Suprapubic skin (tissue), 4 donors: Measurements from ENCODE around the gene NRCAM. TPM values are rescaled to one million over a fixed set of nuclear protein-coding genes. Genes with fewer than 3 reads are reported as not detected.

Experiments
- DNase-seq, 2 donors: peaks; one replicate each; pipeline ENCODE4 v3.0.0-alpha.2; 2019; ENCODE audit warnings: low spot score in 2 of 2
- H3K27ac ChIP-seq: fragments of 200-600 bp; sonication (generic); one replicate; pipeline ENCODE4 v1.5.1; 2019
- H3K27me3 ChIP-seq: fragments of 200-600 bp; sonication (generic); one replicate; pipeline ENCODE4 v1.5.1; 2019
- H3K36me3 ChIP-seq: fragments of 200-600 bp; sonication (generic); one replicate; pipeline ENCODE4 v1.5.1; 2019
- H3K4me1 ChIP-seq: fragments of 200-600 bp; sonication (generic); one replicate; pipeline ENCODE4 v1.5.1; 2019
- H3K4me3 ChIP-seq: fragments of 200-600 bp; sonication (generic); one replicate; pipeline ENCODE4 v1.5.1; 2019; ENCODE audit warnings: mild to moderate bottlenecking
- H3K9me3 ChIP-seq: fragments of 200-600 bp; sonication (generic); one replicate; pipeline ENCODE4 v1.5.1; 2019
- EP300 ChIP-seq: sonication (generic); formaldehyde crosslinking; IDR thresholded peaks from one replicate; pipeline ENCODE4 v1.6.1; 2017; ENCODE audit warnings: antibody characterized with exemption
- POLR2A ChIP-seq, 2 donors: fragments of 450-650 bp; IDR thresholded peaks; one replicate each; pipeline ENCODE4 v1.6.1; 2017; ENCODE audit warnings: antibody characterized with exemption in 2 of 2, mild to moderate bottlenecking in 2 of 2, moderate library complexity in 2 of 2
- POLR2AphosphoS5 ChIP-seq, 3 donors: sonication (generic); formaldehyde crosslinking; IDR thresholded peaks; one replicate each; pipeline ENCODE4 v1.6.1; 2017; ENCODE audit warnings: antibody characterized with exemption in 3 of 3
- WGBS: methylation state at CpG from one replicate; pipeline ENCODE4 v1.1.5; 2018; 5-methylcytosine and 5-hydroxymethylcytosine counted together
- total RNA-seq, 4 donors: library from RNA; depleted of rRNA; stranded (reverse); fragments of >200 nt; gene quantifications; one replicate each; pipeline ENCODE4 v1.1.0, GENCODE V29; 2016
- TF ChIP-seq, protein P1 (sequence below), 2 donors: fragments of 200-600 bp in 1 of 2; fragments of 450-650 bp in 1 of 2; sonication (generic) in 1 of 2; IDR thresholded peaks; one replicate each; pipeline ENCODE4 v1.5.1; 2016 to 2019; ENCODE audit warnings: antibody characterized with exemption in 2 of 2, mild to moderate bottlenecking in 1 of 2, moderate library complexity in 1 of 2

Gene NRCAM
- total RNA-seq, 4 donors from 2014 or later, result 2.3 to 7.2 (median 2.8) TPM

DNA sequence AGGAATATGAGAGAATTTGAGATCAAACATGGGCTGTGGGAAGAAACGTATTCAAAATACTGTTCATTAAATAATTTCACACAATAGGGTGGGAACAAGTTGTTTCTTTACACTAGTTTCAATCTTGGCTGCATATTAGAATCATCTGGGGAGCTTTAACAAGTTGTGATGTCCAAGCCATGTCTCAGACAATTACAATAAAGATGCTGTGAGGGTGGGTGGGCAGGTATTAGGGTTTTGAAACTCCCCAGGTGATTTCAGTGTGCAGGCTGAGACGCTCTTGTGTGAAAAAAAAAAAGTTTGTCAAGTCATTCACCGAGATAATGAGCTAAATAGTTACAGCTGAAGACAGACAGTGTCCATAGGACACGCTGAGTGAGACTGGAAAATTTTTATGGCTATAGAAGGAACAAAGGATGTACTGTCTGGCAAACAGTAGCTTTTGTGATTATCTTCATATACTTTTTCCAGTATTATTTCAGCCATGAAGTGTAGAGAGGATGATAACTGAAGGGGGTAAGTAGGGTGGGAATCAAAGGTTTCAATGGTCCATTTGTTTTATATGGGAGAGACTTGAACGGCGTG, 313.5 kb downstream of the NRCAM start:
- no peak overlapping the region for H3K27ac ChIP-seq
- no peaks in the 10 kb centered on the region for H3K36me3 ChIP-seq
- no peaks in the 10 kb centered on the region for H3K9me3 ChIP-seq
- TF ChIP-seq EP300, result no peak
- no peak for TF ChIP-seq POLR2AphosphoS5 (IDR thresholded peaks at IDR 0.05)
- TF ChIP-seq POLR2A (IDR thresholded peaks at IDR 0.05), result no peak
- no peaks in the 10 kb centered on the region for H3K27me3 ChIP-seq
- peaks cover 26% of the 10 kb centered on the region for H3K4me1 ChIP-seq
- no peak for DNase-seq
- WGBS, result 83% methylated on average over 6 of the region's 6 CpGs
- H3K4me3 ChIP-seq, result no peak overlapping the region

DNA sequence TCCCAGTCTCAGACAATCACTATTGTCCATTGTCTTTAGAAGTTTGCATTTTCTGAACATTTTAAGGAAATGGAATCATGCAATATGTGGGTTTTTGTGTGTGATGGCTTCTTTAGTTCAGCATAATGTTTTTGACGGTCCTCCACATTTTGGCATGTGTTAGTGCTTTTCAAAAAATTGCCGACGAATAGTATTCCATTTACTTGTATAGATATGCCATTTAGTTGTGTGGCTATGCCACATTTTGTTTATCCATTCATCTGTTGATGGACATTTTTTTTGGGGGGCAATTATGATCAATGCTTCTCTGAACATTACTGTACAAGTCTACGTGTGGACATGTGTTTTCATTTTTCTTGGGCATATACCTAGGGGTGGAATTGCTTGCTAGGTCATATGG, 314.1 kb downstream of the NRCAM start:
- Histone ChIP-seq H3K9me3 (no peaks in the 10 kb centered on the region), H3K27me3 (no peaks in the 10 kb centered on the region), H3K4me1 (peaks cover 26% of the 10 kb centered on the region), H3K36me3 (no peaks in the 10 kb centered on the region), H3K27ac (no peak overlapping the region), H3K4me3 (no peak overlapping the region)
- WGBS, result 93% methylated on average over 4 of the region's 4 CpGs
- no peak for TF ChIP-seq POLR2A (IDR thresholded peaks at IDR 0.05)
- no peak for TF ChIP-seq EP300
- TF ChIP-seq, protein P1, sequence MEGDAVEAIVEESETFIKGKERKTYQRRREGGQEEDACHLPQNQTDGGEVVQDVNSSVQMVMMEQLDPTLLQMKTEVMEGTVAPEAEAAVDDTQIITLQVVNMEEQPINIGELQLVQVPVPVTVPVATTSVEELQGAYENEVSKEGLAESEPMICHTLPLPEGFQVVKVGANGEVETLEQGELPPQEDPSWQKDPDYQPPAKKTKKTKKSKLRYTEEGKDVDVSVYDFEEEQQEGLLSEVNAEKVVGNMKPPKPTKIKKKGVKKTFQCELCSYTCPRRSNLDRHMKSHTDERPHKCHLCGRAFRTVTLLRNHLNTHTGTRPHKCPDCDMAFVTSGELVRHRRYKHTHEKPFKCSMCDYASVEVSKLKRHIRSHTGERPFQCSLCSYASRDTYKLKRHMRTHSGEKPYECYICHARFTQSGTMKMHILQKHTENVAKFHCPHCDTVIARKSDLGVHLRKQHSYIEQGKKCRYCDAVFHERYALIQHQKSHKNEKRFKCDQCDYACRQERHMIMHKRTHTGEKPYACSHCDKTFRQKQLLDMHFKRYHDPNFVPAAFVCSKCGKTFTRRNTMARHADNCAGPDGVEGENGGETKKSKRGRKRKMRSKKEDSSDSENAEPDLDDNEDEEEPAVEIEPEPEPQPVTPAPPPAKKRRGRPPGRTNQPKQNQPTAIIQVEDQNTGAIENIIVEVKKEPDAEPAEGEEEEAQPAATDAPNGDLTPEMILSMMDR (IDR thresholded peaks at IDR 0.05), result no peak
- no peak for TF ChIP-seq POLR2AphosphoS5 (IDR thresholded peaks at IDR 0.05)
- DNase-seq, result no peak

DNA sequence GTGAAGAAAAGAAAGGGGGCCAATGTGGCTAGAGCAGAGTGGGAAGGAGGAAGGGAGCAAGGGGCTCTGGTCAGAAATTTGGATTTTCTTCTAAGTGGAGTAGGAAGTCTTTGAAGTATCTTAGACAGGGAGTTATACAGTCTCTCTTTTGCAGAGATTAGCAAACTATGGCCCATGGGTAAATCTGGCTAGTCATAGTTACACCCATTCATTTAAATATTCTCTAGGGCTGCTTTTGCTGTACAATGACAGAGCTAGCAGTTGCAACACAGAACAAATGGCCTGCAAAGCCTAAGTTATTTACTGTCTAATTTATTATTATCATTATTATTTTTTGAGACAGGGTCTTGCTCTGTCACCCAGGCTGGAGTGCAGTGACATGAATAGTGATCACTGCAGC, 315.6 kb downstream of the NRCAM start:
- no peaks in the 10 kb centered on the region for H3K9me3 ChIP-seq
- no peaks in the 10 kb centered on the region for H3K27me3 ChIP-seq
- TF ChIP-seq POLR2AphosphoS5 (IDR thresholded peaks at IDR 0.05) (no peak), POLR2A (IDR thresholded peaks at IDR 0.05) (no peak), EP300 (no peak)
- TF ChIP-seq, protein P1 (IDR thresholded peaks at IDR 0.05), result no peak
- no peak overlapping the region for H3K4me3 ChIP-seq
- DNase-seq, result no peak
- H3K36me3 ChIP-seq, result no peaks in the 10 kb centered on the region
- peaks cover 19% of the 10 kb centered on the region for H3K4me1 ChIP-seq
- H3K27ac ChIP-seq, result peak overlapping the region; percentile 57

DNA sequence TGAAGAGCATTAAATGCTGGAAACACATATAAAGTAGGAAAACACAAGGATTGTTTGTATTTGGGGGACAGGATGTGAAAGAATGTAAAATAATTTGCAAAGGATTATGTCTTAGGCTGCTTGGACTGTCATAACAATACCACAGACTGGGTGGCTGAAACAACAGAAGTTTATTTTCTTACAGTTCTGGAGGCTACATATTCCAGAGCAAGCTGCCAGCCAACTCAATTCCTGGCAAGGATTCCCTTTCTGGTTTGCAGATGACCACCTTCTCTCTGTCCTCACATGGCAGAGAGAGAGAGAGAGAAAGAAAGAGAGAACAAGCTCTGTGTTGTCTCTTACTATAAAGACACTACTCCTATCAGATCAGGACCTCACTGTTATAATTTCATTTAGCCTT, 317.3 kb downstream of the NRCAM start:
- Histone ChIP-seq H3K4me3 (no peak overlapping the region), H3K27me3 (no peaks in the 10 kb centered on the region), H3K27ac (peak overlapping the region; percentile 12), H3K9me3 (no peaks in the 10 kb centered on the region), H3K36me3 (no peaks in the 10 kb centered on the region), H3K4me1 (peaks cover 12% of the 10 kb centered on the region)
- DNase-seq, result no peak
- TF ChIP-seq POLR2A (IDR thresholded peaks at IDR 0.05), result no peak
- TF ChIP-seq, protein P1 (IDR thresholded peaks at IDR 0.05), result no peak
- no peak for TF ChIP-seq POLR2AphosphoS5 (IDR thresholded peaks at IDR 0.05)
- no peak for TF ChIP-seq EP300

DNA sequence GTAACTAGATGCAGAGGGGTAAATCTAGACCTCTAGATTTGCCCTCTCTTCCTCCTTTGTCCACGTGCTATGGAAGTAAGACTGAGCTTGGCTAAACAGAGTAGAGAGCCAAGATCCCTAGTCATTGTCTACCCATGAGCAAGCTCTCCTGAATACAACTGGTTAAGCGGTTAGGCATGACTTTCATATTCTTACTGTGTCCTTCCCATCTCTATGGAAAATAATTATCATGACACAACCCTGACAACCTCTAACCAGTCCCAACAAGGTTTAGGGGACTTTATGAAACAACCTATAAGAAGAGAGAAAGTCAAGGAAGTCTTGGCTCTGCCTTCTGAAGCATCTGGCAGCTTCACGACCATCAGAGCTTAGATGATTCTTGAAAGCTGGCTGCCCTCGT, 318.2 kb downstream of the NRCAM start:
- WGBS, result 63% methylated on average over 4 of the region's 4 CpGs
- no peak overlapping the region for H3K4me3 ChIP-seq
- no peak overlapping the region for H3K27ac ChIP-seq
- H3K36me3 ChIP-seq, result no peaks in the 10 kb centered on the region
- H3K27me3 ChIP-seq, result no peaks in the 10 kb centered on the region
- no peaks in the 10 kb centered on the region for H3K9me3 ChIP-seq
- TF ChIP-seq POLR2A (IDR thresholded peaks at IDR 0.05) (no peak), EP300 (no peak), POLR2AphosphoS5 (IDR thresholded peaks at IDR 0.05) (no peak)
- TF ChIP-seq, protein P1 (IDR thresholded peaks at IDR 0.05), result no peak
- peaks cover 12% of the 10 kb centered on the region for H3K4me1 ChIP-seq
- no peak for DNase-seq

DNA sequence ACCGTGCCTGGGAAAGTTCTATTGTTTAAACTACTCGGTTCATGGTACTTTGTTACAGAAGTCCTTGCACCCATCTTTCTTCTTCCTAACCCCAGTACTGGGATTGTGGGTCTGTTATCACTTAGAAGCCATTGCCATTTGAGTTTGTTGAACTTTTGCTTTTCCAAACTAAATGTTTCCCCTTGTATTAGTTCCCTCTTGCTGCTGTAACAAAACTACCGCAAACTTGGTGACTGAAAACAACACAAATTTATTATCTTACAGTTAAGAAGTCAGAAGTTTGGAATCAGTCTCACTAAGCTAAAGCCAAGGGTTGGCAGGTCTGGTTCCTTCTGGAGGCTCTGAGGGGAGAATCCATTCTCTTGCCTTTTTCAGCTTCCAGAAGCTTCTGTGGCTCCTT, 319.2 kb downstream of the NRCAM start:
- Histone ChIP-seq H3K9me3 (no peaks in the 10 kb centered on the region), H3K27ac (no peak overlapping the region), H3K4me3 (no peak overlapping the region), H3K36me3 (no peaks in the 10 kb centered on the region), H3K27me3 (no peaks in the 10 kb centered on the region), H3K4me1 (peaks cover 12% of the 10 kb centered on the region)
- no peak for DNase-seq
- TF ChIP-seq, protein P1 (IDR thresholded peaks at IDR 0.05), result no peak
- no peak for TF ChIP-seq POLR2A (IDR thresholded peaks at IDR 0.05)
- 97% methylated on average over 3 of the region's 3 CpGs for WGBS
